Stimulated activated CD8-positive, alpha-beta memory T cell treated with anti-CD3 and anti-CD28 coated beads, Interleukin-4, amount 100 ng/mL, for 48 hours (primary cell): ENCODE results near the gene CLSTN2.

Experiments used
- DNase-seq: peaks from one replicate; pipeline ENCODE4 v3.0.0-alpha.2; 2020

CLSTN2 gene

DNA sequence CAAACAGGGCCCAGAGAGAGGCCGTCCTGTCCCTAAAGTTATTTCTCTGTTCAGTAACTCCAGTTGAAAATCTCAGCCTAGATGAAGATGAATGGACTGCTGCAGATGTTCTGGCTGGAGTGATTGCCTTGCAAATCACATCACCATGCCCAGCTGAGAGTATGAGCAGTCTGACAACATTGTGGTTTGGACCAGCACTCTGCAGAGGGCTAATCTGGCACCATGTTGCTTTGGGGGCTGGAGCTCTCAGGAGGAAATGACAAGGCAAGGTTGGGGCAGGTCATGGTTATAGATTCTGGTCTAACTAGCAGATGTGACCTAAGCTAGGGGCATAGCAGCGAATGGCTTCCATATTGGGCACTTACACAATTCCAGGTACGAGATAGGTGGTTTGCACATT is 314.2 kb downstream of the CLSTN2 start:
- DNase-seq, result no peak

DNA sequence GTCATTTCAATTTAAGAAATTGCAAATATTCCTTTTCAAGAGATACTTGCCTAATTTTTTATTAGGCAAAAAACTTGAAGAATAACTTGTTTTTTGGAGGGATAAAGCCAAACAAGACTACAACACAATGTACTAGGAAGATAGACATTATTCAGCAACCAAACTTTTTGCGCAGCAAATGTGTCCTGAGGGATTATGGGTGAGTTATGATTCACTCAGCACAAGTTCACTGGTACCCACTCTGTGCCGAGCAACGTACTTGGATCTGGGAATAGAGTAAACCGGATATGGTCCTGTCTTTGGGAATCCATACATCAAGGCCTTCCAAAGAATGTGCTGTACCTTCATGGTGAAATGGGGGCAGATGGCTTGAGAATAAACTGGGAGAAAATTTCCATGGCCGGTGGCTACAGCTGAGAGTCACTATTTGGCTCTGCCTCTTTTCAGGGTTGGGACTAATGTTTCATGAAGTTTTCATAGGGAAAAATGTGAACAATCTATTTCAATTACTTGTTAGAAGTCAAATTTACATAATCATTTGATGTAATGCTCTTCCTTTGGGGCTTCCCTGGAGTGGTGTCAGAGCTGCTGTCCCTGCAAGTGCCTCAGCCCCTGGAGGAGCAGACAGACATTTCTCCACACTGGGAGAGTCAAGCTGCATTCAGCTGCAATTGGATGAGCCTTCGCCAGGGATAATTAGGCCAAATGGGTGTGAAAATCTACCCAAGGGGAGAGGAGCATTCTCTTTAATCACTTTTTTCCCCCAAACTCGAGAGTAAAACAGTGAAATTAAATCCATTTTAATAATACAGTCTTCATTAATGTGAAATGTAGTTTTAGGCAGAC is 315.2 kb downstream of the CLSTN2 start:
- DNase-seq, result no peak

DNA sequence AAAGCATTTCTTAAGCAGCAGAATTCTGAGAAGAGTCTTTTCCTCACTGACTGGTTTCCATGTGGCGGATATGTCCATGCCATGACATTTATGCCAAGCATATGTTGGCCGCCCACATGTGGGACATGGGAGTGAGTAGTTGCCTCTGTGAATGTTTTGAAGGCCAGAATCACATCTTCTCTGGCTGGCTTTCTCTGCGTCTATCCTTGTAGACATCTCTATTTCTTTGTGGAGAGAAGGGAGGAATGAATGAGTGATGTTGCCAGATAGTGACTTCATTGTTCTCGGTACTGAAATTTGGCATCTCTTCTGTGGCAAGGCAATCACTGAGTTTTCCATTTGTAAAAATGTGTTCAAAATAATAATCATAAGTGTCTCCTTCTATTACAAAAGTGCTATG is 316.0 kb downstream of the CLSTN2 start:
- no peak for DNase-seq

DNA sequence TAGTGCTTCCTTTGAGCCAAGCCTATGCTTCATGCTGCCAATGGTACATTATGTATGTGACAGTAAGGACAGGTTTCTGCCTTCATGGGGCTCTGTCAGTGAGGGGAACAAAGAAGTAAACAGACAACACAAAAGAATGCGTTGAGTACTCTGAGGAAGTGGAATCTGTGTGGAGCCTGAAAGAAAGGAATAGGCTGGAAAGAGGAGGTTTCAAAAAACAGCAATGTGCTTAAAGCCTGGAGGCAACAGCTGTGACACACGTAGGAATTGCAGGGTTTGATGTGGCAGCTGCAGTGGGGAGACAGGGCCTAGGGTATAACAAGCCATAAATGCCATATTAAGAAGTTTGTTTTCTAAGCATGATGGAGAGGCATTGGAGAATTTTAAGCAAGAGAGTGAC is 316.7 kb downstream of the CLSTN2 start:
- no peak for DNase-seq

DNA sequence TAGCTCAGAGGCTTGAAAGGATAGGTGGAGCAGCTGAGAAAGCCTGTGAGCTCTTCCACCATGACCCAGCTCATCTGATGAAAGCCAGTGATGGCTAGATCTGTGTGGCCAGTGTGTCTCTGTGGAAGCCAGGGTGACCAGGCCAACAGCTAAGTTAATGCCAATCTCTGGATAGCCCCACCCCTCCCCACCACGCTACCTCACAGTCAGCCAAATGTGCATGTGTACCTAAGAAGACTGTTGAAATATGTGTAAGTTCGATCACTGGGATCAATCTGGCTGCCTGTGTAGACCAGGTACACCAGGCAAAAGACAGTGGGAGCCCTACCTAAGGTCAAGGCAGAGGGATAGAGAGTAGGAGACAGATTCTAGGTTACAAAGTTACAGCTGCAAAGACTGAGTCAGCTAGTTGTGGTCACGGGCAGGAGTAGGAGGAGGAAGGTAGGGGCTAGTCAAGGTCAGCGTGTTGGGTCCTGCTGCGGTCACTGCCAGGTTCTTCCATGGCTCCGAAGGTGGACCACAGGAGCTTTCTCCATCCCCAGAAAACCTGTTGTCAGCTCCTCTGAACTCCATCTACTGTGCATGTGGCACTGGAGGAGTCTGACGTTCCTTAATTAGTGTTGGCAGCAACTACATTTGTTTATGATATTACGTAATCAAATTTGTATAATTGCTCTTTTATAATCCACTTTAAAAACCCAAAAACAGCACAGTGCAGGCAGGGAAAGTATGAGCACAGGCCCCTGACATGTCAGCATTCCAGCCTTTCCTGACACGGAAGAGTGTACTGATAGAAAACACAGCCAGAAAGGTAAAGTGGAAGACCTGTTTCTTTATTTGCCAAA is 318.0 kb downstream of the CLSTN2 start:
- DNase-seq, result no peak

DNA sequence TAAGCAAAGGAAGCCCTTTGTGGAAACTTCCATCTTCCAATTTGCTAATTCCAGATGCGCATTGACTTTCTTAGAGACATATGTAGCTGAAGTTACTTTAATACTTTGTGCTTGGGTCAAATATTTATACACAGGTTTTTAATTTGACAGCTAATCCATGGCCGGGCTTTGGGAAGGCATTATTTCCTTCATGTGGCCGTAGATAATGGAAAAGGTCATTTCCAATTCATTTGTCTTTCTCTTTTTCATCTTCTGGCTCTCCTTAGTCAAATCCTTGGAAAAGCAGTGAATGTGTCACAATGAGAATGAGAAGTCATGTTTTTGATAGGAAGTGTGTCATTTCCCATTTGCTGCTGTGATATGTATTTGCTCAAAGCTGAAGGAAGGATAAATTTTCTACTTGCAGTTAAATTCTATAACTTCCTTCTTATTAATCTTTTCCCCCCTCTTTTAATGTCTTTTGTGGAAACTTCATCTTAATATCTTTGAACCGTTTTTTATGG is 323.3 kb downstream of the CLSTN2 start:
- DNase-seq, result no peak

DNA sequence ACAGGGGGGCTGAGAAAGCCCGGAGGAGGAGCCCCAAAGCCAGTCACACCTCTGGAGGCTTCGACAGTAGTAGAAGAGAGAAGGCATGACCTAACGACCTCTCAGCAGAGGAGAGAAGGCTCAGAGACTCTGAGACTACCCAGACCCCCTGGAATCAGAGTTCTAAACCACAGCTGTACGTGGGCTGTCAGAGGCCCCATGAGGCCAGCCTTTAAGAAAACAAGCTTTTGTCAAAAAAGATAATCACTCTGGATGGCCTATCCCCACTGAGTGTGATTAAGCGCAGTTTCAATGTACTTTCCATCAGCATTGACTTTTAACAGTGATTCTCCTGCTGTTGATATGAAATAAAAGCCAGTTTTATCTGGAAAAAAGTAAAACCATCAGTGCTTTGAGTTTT is 330.3 kb downstream of the CLSTN2 start:
- DNase-seq, result no peak

DNA sequence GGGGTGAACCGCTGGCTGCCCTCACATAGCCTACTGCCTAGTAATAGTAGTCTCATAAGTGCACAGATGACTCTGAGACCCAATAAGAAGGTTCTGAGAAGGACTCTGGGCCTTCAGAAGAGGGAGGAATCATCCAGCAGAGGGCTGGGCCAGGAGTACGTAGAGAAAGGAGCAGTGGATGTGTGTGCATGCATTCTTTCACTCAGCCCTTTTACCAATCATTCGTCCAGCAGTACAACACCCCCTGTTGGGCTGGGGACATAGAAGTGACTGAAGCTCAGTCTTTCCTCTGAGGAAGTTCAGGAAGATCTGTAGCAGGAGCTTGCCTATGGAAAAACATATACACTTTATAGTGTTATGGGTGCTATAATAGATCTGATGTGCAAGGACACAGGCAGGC is 333.1 kb downstream of the CLSTN2 start:
- DNase-seq, result no peak

DNA sequence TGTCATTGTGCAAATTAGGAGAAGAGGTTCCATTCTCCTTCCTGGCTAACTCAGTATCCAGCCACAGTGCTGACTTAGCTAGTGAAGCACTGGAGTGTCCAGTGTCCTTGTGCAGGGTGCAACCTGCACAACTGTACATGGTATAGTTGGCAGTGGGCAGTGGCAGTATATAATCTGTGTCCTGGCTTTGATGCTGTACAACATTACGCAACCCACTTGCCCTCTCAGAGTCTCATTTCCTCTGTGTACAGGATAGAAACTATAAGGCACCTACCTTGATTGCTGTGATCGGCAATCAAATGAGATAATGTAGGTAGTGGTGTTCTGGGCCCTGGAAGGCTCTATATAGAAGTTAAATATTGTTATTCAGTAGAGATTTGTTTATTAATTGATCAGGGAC is 333.6 kb downstream of the CLSTN2 start:
- no peak for DNase-seq

DNA sequence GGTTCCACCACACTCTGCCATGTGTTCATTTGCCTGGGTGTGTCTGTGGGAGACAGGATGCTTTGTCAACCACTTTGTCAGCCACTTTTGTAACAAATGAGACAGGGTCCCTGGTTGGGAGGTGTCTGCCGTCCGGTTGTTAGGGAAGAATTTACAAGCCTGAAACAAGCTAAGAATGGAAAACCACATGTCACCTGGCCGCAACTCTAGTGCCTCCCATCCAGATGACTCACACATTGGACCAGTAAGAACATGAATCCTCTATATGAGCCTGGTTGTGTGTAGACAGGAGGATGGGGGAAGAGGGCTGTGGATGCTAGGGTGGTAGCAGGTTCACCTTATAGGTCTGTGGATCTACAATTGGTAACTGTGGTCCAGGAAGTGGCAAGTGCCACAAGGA is 335.3 kb downstream of the CLSTN2 start:
- no peak for DNase-seq

DNA sequence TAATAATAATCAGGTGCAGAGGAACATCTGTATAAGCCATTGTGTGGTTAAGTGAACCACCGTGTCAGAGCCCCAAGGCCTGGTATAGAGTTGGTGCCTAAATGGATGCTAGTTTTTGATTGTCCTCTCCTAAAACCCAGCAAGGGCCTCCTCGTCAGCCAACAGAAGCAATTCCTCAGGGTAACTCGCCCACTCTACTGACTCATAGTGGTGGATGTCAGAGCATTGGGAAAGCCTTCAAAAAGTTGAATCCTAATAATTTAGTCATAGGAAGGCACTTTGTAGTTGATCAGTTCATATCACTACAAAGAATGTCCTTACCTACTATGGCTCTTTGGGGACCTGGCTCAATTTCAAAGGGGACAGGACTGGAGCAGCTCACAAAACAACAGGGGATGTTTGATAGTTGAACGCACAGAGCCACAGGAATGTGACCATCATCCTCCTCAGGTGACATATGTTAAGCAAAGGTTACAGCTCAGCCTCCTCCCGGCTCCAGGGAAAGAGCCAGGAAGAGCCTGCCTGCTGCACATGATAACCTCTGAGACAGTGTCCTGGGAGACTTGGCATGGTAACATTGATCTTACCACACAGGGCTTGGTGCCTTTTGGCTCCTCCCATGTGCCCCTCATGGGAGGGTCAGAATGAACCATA is 338.7 kb downstream of the CLSTN2 start:
- no peak for DNase-seq

DNA sequence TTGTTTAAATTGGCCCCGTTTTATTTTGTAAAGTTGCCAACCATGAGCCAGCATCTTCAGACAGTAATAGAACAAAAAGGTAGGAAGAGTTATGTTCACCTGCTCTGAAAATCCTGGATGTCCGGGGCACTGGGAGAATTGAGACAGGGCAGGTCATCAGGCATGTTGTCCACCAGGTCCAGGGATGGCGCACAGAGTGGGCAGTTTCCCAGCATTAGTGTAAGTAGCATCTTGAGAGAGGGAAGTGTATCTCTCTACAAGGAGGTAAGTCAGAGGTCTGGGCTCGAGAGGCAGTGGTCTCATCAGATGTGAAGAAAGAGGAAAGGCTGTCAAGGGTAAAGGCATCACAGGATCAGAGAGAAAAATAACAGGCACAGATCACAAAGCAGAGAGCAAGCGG is 339.4 kb downstream of the CLSTN2 start:
- DNase-seq, result no peak

DNA sequence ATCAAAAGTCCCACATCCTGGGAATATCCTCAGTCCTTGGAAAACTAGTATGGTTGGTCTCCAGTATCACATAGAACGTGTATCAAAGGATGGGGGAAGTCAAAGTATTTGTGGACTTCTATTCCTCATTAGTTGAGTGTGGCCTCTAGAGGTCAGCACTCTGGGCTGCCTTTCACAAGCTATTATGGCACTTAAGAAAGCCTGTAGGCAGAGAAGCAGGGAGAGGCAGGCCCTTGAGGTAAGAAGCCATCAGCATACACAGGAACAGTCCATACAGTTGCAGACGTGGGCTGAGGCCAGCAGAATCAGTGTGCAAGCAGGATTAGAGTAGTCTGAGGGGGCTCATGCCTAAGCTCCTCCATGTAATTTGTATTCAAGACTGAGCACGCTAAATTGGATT is 341.7 kb downstream of the CLSTN2 start:
- DNase-seq, result no peak

DNA sequence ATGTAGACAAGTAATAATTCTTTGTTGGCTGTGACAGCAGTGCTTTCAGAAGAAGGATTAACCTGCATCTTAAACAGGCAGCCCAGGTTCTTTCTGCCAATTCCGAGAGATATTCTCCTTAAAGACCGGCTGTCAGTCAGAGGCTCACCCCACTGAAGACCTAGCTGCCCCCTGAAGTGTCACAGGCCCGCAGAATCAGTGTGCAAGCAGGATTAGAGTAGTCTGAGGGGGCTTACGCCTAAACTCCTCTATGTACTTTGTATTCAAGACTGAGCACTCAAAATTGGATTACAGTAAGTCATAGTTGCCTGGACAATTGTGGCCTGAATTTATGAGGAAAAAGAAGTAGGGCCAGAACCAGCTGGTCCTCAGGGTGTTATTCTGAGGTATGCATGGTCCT is 342.9 kb downstream of the CLSTN2 start:
- DNase-seq, result no peak

DNA sequence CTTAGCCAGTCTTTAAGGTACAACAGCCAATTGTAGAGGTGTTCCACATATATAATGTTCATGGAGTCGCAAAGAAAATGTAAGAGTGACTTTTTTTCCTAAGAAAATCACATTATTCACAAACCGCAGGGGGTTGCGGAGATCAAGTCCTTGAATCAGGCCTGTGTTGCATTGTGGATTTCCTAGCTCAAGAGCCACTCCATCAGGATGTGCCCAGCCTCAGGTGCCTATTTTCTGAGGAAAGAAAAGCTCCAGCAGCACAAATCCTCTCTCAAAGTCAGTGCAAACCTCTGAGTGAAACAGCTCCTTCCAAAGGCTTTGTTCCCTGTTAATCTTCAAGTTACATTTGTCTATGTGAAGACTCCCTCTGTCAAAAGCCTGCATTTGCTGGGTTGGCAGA is 349.4 kb downstream of the CLSTN2 start:
- no peak for DNase-seq

DNA sequence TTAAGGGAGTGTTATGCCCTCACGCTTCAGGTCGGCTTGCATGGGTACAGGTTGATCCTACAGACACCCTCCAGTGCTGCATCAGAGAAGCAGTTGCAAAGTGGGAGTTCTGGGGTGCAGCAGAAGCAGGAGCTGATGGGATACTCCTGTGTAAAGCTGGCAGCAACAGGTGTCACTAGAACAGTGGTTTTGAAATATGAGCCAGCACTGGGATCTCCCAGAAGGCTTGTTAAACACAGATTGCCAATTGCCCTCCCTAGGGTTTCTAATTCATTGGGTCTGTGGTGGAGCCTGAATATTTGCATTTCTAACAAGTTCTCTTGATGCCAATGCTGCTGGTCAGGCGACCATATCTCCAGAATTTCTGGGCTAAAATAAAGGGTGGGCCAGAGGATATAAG is 350.4 kb downstream of the CLSTN2 start:
- no peak for DNase-seq

DNA sequence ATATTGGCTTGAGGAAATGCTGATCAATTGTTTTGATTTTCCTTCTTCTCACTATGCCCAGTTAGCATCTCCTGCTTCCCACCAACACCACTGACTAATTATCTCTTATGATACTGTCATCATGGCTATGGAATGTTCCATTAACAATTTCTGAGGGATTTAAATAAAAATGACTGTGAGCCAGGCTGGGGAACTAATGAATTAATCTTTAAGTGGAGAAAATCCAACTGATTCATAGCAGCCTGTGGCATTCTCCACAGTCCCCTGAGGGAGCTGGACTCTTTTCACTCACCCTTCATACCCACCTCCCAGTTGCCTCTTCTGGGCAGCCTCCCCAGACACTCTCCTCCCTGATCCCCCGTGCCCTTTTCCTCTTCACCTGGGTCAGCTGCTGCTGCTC is 353.6 kb downstream of the CLSTN2 start:
- DNase-seq, result no peak

DNA sequence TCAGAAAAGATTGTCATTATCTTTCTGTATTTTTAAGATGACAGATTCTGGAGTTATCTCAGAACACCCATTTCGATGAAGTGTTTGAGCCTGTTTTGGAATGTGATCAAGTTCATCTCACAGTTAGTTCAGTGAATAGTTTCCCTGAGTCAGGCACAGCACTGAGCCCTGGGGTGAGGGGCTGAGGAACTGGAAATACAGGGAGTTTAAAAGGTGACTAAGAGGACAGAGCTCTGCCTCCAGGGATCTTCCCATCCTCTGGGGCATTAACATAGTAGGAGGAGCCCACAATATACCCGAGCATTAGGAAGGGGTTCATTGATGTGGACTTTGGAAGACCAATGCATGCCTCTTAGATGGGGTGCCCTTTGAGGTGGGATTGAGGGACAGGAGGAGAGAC is 355.1 kb downstream of the CLSTN2 start:
- no peak for DNase-seq

DNA sequence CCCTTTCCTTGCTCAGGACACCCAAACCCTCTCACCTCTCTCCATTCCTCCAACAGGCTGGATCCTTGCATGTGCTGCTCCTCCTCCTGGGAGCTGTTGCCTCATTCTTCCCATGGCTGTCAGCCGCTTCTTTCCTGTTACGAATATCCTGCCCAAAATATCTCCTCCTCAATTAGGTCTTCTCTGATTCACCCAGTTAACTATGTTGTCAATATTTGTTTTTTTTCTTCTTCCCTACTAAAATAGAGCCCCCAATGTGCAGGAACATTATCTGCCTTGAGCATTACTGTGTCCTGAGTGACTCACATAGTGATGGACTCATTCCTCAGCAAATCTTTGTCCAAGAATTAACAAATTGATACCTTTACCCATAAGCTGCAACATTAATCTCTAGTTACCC is 357.2 kb downstream of the CLSTN2 start:
- no peak for DNase-seq

DNA sequence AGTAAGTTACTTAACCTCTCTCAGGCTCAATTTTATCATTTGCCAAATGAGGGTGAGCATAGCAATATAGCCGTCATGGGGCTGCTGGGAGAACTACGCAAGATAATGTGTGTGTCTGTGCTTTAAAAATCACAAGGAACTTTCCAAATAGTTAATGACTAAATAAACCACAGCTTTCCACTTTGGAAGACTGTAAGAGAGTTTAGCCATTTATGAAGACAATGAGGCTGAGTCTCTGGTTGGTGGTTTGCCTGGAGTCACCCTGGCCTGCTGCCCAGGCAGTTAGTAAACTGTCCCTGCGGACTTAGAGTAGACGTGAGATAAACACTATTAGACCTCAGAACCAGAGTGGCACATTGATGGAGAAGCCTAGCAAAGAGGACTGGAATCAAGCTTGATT is 357.7 kb downstream of the CLSTN2 start:
- DNase-seq, result no peak

DNA sequence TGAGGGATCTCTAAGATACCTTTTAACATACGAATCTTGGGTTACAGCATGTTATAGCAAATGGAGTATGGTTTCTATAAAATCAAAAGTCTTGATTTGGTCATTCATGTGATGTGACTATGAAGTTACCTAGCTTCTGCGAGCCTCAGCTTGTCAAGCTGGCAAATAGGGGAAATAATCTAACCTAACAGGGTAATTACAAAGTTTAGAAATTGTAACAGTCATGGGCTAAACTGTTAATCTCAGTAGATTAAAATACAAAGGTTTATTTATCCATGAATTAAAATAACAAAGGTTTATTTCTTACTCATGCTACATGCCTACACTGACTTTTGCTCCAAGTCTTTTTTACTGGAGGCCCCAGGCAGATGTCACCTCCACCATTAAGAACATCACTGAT is 359.1 kb downstream of the CLSTN2 start:
- no peak for DNase-seq

DNA sequence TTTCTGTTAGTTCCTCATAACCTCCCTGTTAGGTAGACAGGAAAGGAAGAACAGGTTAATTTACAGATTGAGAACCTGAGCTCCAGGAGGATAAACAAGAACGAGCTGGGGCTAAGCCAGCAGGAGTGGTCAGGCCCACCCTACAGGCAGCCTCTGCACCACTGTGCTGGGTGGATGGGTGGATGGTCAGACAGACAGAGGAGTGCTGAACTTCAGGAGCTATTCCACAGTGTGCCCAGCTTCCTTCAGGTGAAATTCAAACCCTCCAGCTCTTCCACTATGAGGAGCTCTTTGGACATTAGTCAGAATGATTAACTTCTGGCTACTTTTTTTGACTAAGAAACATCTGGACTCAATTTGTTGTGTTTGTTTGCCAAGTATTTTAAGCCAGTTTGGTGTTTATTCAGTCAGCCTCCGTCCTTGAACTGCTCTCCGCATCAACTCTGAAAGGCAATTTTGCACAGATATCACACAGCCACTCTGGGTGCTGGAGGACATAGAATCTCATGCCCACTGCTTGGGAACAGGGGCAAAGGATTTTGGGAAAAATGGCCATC is 361.9 kb downstream of the CLSTN2 start:
- no peak for DNase-seq

DNA sequence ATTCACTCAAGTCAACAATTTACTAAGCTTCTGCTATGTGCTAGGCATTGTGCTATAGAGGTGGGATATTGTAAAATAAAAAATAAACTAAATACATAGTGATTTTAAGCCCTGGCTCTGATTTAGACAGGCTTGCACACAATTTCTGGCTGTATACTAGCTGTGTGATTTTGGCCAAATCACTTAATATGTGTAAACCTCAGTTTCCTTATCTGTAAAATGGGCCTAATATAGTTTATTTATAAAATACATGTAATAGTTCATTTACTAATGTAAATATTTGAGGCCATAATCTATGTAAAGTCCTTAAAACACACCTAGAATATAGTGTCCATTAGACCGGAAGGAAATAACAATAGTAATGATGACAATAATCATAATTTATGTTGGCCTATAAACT is 363.1 kb downstream of the CLSTN2 start:
- no peak for DNase-seq
